H1 (cell line): ENCODE results near the gene PPP1R7. TPM values are rescaled to one million over a fixed set of nuclear protein-coding genes. Genes with fewer than 3 reads are reported as not detected.

ENCODE experiments used
- ASH2L ChIP-seq: fragments of 200-600, 300-600 bp; sonication (generic); IDR thresholded peaks from one replicate; pipeline ENCODE4 v1.7.1; 2017; ENCODE audit warnings: low read length
- ATF2 ChIP-seq: IDR thresholded peaks from 2 replicates; pipeline ENCODE4 v1.6.1; 2012; ENCODE audit warnings: low read length, inconsistent platforms
- CTBP2 ChIP-seq: IDR thresholded peaks from 2 replicates; pipeline ENCODE4 v1.7.0; 2011; ENCODE audit warnings: borderline replicate concordance, mild to moderate bottlenecking, moderate library complexity, mixed read lengths, low read length; ENCODE audit not compliant: insufficient read depth, insufficient read length
- EZH2 ChIP-seq: fragments of 200-600 bp; sonication (generic); IDR thresholded peaks from 2 replicates; pipeline ENCODE4 v1.7.1; 2012; ENCODE audit warnings: low read depth, mild to moderate bottlenecking, moderate library complexity, low read length, inconsistent platforms; ENCODE audit not compliant: severe bottlenecking
- SP2 ChIP-seq: IDR thresholded peaks from 2 replicates; pipeline ENCODE4 v1.6.1; 2012; ENCODE audit warnings: mild to moderate bottlenecking, low read length, inconsistent platforms
- TAF7 ChIP-seq: optimal IDR thresholded peaks from 2 replicates; pipeline ENCODE3; 2011; ENCODE audit warnings: low read depth, mild to moderate bottlenecking, inconsistent platforms, low read length, moderate library complexity, borderline replicate concordance
- polyA plus RNA-seq, 7 experiments: library from polyadenylated mRNA; depleted of rRNA in 3 of 7; stranded (reverse) in 5 of 7; unstranded in 2 of 7; fragments of >200 nt in 5 of 7; fragments of 200-250 nt in 2 of 7; gene quantifications; 1 replicate in 5 of 7; 2 replicates in 1 of 7; 4 replicates in 1 of 7; pipeline versions ENCODE4 v1.2.1 to v1.2.3, GENCODE V29; 2011 to 2013; ENCODE audit warnings: missing spikeins in 2 of 7, mixed read lengths in 2 of 7
- total RNA-seq: library from RNA; stranded (reverse); fragmentation: NEBNext Ultra II Directional; extraction: Animal tissue kit (Norgen Biotek cat#: 25700); gene quantifications from 2 replicates; pipeline ENCODE4 v1.2.1, GENCODE V29; 2021

PPP1R7 gene
- total and polyA plus RNA-seq, 2 of the 8 experiments (the other 6 are each of a cell fraction or from before 2014, with no cell fraction given): 22.2 to 64.0 TPM

- TF ChIP-seq ASH2L (no peak), SP2 (no peak), TAF7 (no peak), CTBP2 (no peak), ATF2 (no peak), EZH2 (no peak)
Observed at GRCh38 chr2:241219030-241219382, 68.7 kb downstream of the PPP1R7 start (continued).
